ENCODE data around the gene COL5A2. TPM values are rescaled to one million over a fixed set of nuclear protein-coding genes. Genes with fewer than 3 reads are reported as not detected.

COL5A2 gene
- polyA plus RNA-seq, 1 donor from 2014 or later: not detected

DNA sequence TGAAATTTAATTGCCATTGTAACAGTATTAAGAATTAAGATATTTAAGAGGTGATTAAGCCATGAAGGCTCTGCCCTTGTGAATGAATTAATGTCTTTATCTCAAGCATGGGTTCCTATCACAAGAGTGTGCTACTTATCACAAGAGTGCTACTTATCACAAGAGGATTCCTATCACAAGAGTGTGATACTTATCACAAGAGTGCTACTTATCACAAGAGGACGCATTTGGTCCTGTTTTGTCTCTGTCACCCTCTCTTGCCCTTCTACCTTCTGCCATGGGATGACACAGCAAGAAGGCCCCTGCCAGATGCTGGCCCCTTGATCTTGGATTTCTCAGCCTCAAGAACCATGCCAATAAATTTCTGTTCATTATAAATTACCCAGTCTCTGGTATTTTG lies 13.2 kb upstream of the COL5A2 start:
- Mint-ChIP-seq H3K27me3 (no peaks in the 10 kb centered on the region), H3K9me3 (peaks cover 0 to 4% (median 4%) of the 10 kb centered on the region in 3 donors), H3K4me3 (no peak overlapping the region), H3K27ac (no peak overlapping the region), H3K4me1 (no peaks in the 10 kb centered on the region), H3K36me3 (no peaks in the 10 kb centered on the region)

DNA sequence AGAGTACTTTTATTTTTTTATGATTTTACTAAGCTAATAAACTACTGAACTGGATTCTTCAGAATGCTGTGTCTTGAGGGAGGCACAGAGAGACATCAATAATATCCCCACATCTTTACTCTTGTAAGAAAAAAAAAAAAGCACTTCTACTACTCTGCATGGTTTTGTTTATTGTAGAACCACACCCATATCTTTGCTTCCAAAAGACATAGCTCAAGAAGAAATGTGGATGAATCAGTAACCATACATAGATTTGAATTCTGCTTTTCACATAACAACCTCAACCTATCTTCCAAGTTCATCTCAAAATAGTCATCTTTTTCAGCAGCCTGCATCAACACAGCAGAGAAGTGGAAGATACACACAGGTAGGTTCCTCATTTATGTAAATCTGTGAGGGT lies 12.2 kb upstream of the COL5A2 start:
- H3K27me3 Mint-ChIP-seq: no peaks in the 10 kb centered on the region
- H3K36me3 Mint-ChIP-seq: no peaks in the 10 kb centered on the region
- H3K4me3 Mint-ChIP-seq: no peak overlapping the region
- no peak overlapping the region for H3K27ac Mint-ChIP-seq
- H3K9me3 Mint-ChIP-seq: peaks cover 0 to 3% (median under 1%) of the 10 kb centered on the region in 3 donors
- peaks cover 0 to 4% (median 0%) of the 10 kb centered on the region in 3 donors for H3K4me1 Mint-ChIP-seq

DNA sequence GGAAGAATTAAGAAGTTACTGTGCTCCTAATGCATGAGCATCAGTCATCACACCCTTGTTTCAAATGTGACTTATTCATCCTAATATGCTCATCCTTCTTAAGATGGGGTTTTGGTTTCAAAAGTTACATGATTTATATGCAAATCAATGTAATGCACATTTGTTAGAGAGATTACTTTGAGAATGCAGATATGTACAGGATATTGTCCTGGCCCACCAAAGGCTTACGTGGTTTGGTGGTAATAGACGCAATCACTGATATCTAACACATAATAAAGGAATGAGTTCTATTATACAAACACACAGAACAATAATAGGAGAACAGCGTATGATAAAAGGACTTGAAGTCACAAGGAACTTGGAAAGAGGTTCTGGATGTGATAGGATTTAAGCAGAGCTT lies 11.1 kb upstream of the COL5A2 start:
- H3K9me3 Mint-ChIP-seq: no peaks in the 10 kb centered on the region
- H3K4me1 Mint-ChIP-seq: peaks cover 0 to 6% (median 0%) of the 10 kb centered on the region in 3 donors
- no peaks in the 10 kb centered on the region for H3K36me3 Mint-ChIP-seq
- H3K4me3 Mint-ChIP-seq: no peak overlapping the region
- H3K27me3 Mint-ChIP-seq: no peaks in the 10 kb centered on the region
- no peak overlapping the region for H3K27ac Mint-ChIP-seq

DNA sequence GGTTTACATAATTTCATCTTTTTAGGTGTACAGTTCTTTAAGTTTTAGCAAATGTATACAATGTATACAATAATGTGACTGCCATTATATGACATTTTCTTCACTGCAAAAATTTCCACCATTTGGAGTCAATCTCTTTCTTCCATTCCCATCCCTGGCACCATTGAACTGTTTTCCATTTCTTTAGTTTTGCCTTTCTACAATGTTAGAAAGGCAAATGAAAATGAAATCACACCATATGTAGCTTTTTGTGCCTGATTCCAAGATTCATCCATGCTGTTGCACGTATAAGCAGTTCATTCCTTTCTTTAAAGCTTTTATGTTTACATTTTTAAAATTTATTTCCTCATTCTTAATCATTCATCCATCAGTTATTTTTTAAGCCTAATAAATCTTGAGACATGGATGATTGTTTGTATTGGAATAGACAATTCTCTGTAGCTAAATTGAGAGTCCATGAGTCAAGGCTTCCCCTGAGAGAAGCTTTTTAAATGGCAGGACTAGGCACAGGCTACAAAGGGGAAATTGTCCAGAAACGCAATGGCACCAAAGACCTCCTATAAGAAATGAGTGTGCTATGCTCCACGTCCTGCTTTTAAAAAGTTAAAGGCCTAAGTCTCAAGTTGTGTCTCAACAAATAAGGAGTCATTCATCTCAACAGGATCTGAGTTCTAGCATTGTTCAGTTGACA lies 8.7 kb upstream of the COL5A2 start:
- Mint-ChIP-seq H3K27ac (no peak overlapping the region), H3K36me3 (no peaks in the 10 kb centered on the region), H3K9me3 (no peaks in the 10 kb centered on the region), H3K4me1 (peaks cover 0 to 6% (median 0%) of the 10 kb centered on the region in 3 donors), H3K4me3 (no peak overlapping the region), H3K27me3 (no peaks in the 10 kb centered on the region)

DNA sequence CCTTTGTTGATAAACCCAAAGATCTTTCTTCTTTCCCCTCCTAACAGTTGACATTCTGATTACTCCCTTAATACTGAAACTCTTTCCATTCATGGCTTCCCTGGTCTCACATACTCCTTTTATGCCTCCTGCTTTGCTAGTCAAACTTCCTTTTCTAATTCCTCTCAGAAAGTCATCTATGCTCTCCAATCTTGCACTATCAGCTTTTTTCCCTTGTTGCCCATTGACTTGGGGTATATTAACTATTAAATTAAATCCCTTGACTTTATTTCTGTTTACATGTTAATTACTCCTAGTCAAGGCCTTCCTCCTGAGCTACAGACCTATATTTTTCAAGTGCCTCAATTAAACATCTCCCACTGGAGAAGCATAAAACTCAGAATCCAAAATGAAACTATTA lies 3.6 kb upstream of the COL5A2 start:
- Mint-ChIP-seq H3K4me1 (peaks cover 0 to 10% (median 0%) of the 10 kb centered on the region in 3 donors), H3K36me3 (no peaks in the 10 kb centered on the region), H3K9me3 (no peaks in the 10 kb centered on the region), H3K27me3 (peaks cover 6% of the 10 kb centered on the region), H3K4me3 (no peak overlapping the region), H3K27ac (no peak overlapping the region)

GRCh38 chr2:189181706-189182105 lies 2.1 kb upstream of the COL5A2 start:
- Mint-ChIP-seq H3K4me1 (peaks cover 0 to 6% (median 0%) of the 10 kb centered on the region in 3 donors), H3K4me3 (no peak overlapping the region), H3K27ac (no peak overlapping the region), H3K36me3 (no peaks in the 10 kb centered on the region), H3K9me3 (no peaks in the 10 kb centered on the region), H3K27me3 (peaks cover 6% of the 10 kb centered on the region)

DNA sequence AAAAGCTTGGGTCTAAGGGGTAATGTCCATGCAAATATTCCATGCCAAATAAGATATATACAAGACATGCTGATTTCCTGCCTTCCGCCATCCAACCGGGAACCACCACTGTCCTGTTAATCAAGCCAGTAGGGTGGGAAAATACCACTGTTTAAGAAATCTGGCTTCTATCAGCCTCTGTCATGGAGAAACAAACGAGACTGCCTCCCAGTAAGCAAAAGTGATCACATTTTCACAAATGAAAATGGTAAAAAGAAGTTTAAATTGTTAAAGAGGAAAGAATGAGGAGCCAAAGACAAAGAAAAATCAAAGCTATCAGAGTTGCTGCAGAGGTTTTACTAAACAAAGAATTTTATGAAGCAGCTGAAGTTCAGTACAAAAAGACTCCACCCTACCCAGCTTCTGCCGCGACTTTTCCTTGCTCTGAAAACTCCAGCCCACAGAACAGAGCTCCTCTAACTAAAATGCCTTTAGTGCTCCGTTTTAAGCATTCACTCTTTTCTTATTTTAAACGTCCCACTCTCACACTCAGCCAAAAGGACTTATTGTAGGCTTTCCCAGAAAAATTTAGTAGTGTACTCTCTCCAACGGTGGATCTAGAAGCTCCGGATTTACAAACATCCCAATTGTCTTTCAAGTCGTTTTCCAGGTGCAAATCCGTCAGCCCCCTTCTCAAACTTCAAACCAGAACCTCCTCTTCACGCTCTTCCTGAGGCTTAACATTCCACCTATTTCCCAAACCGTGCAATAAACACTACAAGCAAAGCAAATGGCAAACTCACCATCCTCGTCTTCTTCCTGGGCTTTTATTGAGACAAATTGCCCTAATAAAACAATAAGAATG lies 613 bp downstream of the COL5A2 start:
- Mint-ChIP-seq H3K36me3 (no peaks in the 10 kb centered on the region), H3K4me3 (no peak overlapping the region), H3K9me3 (no peaks in the 10 kb centered on the region), H3K27me3 (peaks cover 6% of the 10 kb centered on the region), H3K27ac (no peak overlapping the region), H3K4me1 (peaks cover 0 to 4% (median 0%) of the 10 kb centered on the region in 3 donors)

- H3K9me3 Mint-ChIP-seq: no peaks in the 10 kb centered on the region
- peaks cover 0 to 4% (median 0%) of the 10 kb centered on the region in 3 donors for H3K4me1 Mint-ChIP-seq
- no peak overlapping the region for H3K27ac Mint-ChIP-seq
- H3K36me3 Mint-ChIP-seq: no peaks in the 10 kb centered on the region
- no peak overlapping the region for H3K4me3 Mint-ChIP-seq
- H3K27me3 Mint-ChIP-seq: peaks cover 6% of the 10 kb centered on the region
Observed at GRCh38 chr2:189178054-189178453, 1.5 kb downstream of the COL5A2 start.

DNA sequence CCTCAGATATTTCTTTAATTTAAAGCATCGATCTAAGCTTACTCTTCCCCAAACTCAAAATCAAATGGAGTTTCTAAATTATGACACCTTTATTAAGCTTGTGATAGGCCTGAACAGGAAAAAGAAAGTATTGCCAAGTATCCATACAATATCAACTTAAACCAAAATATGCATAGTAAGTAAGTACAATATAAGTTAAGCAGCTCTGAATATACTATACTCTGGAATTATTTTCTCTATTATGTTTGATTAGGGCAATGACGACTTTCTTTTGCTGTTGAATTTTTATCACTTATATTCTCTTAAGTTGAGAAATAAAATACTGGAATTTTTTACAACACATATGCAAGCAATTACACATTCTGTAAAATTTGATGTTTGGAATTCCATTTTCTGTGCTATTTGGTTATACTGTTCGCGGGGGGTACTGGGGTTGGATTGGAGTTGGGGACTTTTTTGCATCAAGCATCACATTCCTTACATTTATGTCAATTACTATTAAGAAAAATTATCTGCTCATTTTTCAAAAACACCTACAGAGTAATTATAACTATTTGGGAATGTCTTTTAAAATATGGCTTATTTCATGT lies 2.2 kb downstream of the COL5A2 start:
- no peaks in the 10 kb centered on the region for H3K36me3 Mint-ChIP-seq
- no peak overlapping the region for H3K4me3 Mint-ChIP-seq
- H3K27me3 Mint-ChIP-seq: peaks cover 6% of the 10 kb centered on the region
- peak overlapping the region in 1 of 3 donors; percentile 54 for H3K27ac Mint-ChIP-seq
- H3K9me3 Mint-ChIP-seq: no peaks in the 10 kb centered on the region
- peaks cover 0 to 4% (median 0%) of the 10 kb centered on the region in 3 donors for H3K4me1 Mint-ChIP-seq

DNA sequence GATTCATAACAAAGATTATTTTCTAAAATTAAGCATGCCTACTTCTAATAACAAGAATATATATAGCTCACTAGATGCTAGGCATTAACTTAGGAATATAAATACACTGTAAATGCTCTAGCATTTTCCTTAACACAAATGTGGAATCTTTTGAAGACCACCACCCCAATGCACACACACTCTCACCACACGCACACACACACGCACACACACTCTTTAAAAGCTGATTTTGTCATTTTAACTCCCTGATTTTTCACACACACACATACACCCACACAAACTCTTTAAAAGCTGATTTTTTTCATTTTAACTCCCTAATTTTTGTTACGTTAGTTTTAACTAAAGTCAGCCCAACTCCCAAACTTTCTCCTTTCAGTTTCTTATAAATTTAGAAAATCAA lies 3.0 kb downstream of the COL5A2 start:
- no peaks in the 10 kb centered on the region for H3K9me3 Mint-ChIP-seq
- no peak overlapping the region for H3K27ac Mint-ChIP-seq
- no peak overlapping the region for H3K4me3 Mint-ChIP-seq
- H3K4me1 Mint-ChIP-seq: peaks cover 0 to 4% (median 0%) of the 10 kb centered on the region in 3 donors
- H3K36me3 Mint-ChIP-seq: no peaks in the 10 kb centered on the region
- peaks cover 6% of the 10 kb centered on the region for H3K27me3 Mint-ChIP-seq

DNA sequence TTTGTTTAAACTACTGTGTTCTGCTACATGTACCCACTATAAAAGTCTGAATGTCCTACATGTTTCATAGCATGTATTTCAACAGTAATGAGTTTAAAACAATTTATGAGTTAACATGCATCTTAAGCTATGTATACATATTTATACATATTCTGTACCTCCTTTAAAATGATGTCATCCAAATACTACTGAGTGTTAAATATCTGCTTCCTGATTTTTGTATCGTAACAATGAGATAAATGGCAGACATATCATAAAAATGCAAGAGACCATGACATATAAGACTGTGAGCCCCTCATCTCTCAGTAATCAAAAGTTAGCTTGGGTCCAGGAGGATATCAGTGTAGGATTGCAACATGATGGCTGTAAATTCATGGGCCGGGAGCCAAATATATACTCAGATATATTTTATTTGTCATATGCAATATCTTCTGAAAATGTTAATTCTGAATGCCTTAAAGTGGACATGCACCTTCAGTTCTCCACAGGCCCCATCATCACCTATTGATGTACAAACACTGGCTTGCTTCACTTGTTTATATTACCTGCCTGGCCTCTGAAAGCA lies 3.6 kb downstream of the COL5A2 start:
- H3K9me3 Mint-ChIP-seq: no peaks in the 10 kb centered on the region
- peaks cover 0 to 4% (median 0%) of the 10 kb centered on the region in 3 donors for H3K4me1 Mint-ChIP-seq
- H3K4me3 Mint-ChIP-seq: no peak overlapping the region
- no peaks in the 10 kb centered on the region for H3K36me3 Mint-ChIP-seq
- no peak overlapping the region for H3K27ac Mint-ChIP-seq
- peaks cover 4% of the 10 kb centered on the region for H3K27me3 Mint-ChIP-seq

DNA sequence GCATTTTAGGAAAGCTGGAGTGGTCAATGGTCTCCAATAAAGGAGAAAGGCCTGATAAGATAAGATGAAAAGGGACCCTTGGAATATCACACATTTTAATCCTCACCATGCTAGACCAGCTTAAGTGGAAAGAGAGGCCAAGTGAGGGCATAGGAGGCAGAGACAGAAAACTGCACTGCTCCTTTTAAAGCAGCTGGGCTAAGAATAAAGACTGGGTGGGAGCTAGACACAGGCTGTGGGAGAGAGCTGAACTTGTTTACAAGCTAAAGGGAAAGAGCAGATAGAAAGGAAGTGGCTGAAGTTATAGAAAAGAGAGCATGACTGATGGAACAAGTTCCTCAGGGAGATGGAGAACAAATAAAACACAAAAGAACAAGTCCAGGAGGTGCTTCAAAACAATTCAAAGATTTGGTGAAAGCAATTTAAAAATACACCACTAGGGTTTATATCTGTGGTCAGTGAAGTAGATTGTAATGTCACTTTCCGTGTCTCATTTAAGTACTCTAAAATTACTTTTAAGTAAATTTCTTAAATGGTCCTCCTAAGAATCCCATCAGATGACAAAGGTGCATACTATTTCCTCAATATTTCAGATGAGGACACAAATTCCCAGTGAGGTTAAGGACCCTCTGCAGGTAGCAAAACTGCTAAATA lies 7.5 kb downstream of the COL5A2 start:
- Mint-ChIP-seq H3K36me3 (no peaks in the 10 kb centered on the region), H3K9me3 (no peaks in the 10 kb centered on the region), H3K4me3 (no peak overlapping the region), H3K27me3 (no peaks in the 10 kb centered on the region), H3K27ac (no peak overlapping the region), H3K4me1 (no peaks in the 10 kb centered on the region)

- Mint-ChIP-seq H3K9me3 (no peaks in the 10 kb centered on the region), H3K4me3 (no peak overlapping the region), H3K4me1 (no peaks in the 10 kb centered on the region), H3K27ac (no peak overlapping the region), H3K36me3 (peaks cover 1% of the 10 kb centered on the region), H3K27me3 (no peaks in the 10 kb centered on the region)
Observed at GRCh38 chr2:189168856-189169499, 10.6 kb downstream of the COL5A2 start.

DNA sequence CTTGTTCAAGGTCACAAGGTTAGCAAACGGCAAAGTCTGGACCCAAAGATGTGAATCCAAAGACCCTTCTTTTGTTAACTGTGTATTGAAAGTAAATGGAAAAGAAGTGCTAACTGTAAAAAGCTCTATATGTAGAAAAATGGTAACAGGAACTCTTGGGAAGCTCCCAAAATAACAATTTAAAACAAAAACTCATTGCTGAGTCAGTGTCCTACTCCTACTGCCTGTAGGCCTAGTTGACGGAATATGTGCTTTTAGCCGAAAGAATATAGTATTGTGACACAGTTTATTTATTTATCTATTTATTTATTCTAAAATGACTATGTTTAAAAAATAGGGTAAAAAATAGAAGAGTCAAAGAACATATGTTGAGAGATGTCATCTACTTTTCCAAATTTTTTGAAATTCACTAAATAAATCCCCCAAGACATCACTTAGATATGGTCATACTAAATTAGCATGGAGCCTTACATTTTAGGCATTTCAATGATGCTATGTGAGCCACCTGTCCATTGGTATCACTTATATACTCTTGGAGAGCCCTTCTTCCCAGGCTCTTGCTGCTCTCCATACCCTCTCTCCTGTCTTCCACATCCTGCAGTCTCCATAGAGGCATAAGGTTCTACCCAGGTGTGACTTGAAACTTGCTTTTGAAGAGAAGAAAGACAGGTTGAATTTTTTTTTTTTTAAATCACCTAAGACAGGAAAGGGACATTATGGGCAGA lies 13.7 kb downstream of the COL5A2 start:
- H3K4me1 Mint-ChIP-seq: no peaks in the 10 kb centered on the region
- H3K36me3 Mint-ChIP-seq: peaks cover 1% of the 10 kb centered on the region
- no peaks in the 10 kb centered on the region for H3K27me3 Mint-ChIP-seq
- H3K4me3 Mint-ChIP-seq: no peak overlapping the region
- H3K9me3 Mint-ChIP-seq: no peaks in the 10 kb centered on the region
- H3K27ac Mint-ChIP-seq: no peak overlapping the region

Data from IgD-negative memory B cell (primary cell).